NCI-H2081 treated with DMSO at 0.1 percent for 48 hours (cell line): ENCODE results near the gene IFITM5.
"Not testable (repeated sequence)": the region's sequence is repeated elsewhere in the genome, so short reads cannot be mapped to it uniquely, and the experiment has no call there.

Experiments
- DNase-seq: peaks from one replicate; lab custom pipeline; 2025; lab: John Stamatoyannopoulos, UW

IFITM5 gene

GRCh38 chr11:299081-299891 lies at the start of gene IFITM5:
IFITM5 (minus strand) TSS chr11:299526; CDS start chr11:299490, 36 bp downstream.
- DNase-seq, result no peak

DNA sequence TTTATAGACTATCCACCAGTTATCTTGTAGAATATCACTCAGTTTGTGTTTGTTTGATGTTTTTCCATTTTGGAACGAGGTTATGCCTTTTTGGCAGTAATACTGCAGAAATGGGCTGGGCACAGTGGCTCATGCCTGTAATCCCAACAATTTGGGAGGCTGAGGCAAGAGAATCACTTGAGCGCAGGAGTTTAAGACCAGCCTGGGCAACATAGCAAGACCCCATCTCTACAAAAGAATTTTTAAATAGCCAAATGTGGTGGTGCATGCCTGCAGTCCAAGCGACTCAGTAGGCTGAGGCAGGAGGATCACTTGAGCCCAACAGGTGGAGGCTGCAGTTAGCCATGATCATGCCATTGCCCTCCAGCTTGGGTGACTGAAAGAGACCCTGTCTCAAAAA lies 47.2 kb upstream of the IFITM5 start:
- no peak for DNase-seq

DNA sequence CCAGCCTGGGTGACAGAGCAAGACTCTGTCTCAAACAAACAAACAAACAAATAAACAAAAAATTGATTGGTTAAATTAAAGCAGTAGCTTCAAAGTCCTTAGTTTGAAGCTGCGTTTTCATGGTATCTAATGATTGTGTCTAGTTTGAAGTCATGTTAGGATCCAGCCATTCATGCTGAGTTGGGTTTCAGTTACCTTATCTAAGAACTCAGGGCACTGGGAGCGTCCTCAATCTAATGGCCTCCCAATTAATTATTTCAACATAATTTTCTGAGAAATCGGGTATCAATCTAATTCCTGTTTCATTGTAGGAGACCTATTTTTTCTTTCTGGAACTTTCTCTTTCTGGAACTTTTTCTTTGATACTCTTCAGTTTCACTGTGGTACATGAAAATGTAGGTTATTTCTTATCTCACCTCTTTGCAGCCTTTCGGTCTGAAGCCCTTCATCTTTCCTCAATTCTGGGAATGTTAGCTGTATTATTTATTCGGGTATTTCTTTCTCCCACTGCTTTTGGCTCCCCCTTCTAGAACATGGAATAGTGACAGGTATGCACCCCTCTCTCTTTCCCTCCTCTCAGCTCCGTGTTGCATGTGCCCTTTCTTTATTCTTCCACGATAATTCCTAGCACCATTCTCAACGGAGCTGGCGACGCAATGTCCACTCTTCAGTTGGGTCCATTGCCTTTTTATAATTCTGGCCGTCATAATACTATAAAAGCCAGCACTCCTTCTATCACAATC lies 45.7 kb upstream of the IFITM5 start:
- DNase-seq, result no peak

DNA sequence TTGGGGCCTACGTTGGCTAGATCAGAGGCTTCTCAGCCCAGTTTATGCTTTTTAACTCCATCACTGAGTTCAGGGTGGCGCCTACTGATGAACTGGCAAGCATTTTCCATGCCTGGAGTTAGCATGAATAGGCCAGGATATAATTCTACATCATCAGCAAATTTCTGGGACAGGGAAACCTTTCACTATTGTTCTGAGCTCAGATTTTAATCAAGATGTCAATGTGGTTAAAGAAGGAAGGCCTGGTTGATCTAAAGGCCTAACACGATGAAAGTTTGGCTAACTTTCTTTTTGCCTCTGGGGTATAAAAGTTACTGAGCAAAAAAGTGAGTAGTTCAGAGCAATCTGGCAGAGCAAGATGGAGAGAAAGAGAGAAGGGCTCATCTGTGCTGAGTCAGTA lies 43.0 kb upstream of the IFITM5 start:
- no peak for DNase-seq

DNA sequence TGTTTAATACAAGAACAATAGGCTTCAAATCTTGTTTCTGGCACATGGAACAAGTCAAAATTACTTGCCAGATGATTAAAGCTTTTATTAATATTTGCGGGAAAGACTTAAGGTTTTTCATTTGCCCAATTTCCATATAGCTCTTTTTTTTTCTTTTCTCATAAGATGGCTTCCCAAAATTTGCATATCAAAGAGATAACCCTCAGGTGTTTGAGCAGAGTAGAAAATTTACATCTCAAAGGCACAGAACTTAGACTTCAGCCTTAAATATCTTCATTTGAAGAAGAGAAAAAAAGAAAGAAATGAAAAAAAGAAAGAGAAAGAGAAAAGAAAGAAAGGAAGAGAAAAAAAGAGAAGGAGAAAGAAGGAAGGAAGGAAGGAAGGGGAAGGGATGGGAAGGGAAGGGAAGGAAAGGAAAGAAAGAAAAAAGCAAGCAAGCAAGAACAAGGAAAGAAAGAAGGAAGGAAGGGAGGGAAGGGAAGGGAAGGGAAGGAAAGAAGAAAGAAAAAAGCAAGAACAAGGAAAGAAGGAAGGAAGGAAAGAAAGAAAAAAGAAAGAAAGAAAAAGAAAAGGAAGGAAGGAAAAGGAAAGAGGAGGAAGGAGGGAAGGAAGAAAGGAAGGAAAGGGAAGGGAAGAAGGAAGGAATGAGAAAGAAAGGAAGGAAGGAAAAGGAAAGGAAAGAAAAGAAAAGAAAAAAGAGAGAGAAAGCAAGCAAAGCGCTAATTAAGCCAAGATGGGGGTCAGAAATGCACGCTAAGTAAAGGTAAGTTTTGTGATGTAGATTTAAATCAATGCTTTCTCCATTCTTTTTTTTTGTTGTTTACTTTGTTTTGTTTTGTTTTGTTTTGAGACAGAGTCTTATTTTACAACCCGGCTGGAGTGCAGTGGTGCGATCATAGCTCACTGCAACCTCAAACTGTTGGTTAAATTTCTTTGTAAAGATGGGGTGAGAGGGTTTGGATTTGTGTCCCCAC lies 41.5 kb upstream of the IFITM5 start:
- DNase-seq, result no peak

DNA sequence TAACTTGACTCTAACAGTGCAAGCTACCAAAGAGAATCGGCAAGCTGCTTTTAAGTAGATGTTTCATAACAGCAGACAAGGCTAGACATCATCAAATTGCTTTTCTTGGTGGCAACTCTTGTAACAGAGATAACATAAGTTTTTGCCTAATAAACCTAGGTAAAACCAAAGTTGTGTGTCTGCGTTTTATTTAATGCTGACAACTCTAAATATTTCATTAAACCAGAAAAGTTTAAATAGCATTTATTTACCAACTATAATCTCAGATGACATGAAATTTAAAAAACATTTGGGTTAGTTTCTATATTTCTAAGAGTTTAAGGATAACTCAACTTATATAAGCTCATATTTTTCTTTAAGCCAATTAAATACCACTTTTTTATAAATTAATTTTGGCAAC lies 40.6 kb upstream of the IFITM5 start:
- DNase-seq, result no peak

DNA sequence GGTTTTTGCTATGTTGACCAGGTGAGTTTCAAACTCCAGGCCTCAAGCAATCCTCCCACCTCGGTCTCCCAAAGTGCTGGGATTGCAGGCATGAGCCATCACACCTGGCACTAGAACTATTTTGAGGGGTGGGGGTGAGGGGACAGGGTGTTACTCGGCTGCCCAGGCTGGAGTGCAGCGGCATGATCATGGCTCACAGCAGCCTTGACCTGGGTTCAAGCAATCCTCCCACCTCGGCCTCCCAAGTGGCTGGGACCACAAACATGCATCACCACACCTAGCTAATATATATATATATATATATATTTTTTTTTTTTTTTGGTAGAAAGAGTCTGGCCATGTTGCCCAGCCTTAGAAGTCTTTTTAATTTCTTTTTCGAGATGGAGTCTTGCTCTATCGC lies 38.4 kb upstream of the IFITM5 start:
- DNase-seq, result no peak

DNA sequence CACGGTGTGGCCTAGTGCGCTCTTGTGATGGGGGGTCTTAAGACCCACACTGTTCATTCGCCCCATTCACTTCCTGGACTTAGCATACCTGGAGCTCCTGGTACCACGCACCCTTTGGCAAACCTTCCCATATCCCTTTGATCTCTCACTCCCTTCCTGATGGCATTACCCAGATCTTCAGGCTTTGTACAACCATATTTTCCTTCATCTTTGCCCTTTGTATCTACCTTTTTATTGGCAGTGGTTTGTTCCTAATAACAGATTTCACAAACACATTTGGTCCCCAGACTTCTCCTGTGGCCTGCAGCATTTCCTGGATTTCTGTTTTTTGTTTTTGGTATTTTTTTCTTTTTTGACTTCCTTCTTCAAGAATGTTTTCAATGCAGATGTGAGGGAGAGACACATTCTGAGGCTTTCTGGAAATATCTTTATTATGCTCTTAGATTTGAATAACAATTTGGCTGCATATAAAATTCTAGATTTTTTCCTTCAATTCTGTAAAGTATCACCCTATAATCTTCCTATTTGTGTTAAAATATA lies 37.4 kb upstream of the IFITM5 start:
- no peak for DNase-seq

GRCh38 chr11:335779-336658 lies 36.7 kb upstream of the IFITM5 start:
- DNase-seq, result no peak

DNA sequence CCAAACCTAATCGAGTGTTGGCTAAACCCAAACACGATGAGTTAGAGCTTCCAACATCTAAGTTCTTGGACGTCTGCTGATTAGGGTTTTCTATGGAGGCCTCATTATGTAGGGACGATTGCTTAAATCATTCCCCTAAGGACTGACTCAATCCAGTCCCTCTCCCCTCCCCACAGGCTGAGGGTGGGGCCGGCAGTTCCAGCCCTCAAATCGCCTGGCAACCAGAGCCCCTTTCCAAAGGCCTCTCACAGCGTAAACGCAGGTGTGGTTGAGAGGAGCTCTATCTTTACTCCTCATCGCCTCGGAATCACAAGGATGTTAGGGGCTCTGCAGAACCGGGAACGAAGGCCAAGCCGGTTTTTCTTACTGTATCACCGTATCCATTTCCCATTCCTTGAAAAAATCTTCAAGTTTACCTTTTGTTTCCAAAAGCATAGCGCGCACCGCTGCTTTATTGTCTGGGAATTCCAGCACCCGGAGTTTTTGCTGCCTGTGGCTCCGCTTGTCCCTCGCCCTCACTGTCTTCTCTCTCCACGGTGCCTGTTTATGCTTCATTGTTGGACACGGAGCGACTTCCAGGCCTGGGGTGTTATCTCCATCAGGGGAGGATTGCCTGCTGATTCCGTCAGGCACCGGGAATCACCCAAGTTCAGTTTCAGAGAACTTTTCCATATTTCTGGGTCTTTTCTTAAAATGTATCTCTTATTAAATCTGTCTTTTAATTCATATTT lies 35.1 kb upstream of the IFITM5 start:
- no peak for DNase-seq

DNA sequence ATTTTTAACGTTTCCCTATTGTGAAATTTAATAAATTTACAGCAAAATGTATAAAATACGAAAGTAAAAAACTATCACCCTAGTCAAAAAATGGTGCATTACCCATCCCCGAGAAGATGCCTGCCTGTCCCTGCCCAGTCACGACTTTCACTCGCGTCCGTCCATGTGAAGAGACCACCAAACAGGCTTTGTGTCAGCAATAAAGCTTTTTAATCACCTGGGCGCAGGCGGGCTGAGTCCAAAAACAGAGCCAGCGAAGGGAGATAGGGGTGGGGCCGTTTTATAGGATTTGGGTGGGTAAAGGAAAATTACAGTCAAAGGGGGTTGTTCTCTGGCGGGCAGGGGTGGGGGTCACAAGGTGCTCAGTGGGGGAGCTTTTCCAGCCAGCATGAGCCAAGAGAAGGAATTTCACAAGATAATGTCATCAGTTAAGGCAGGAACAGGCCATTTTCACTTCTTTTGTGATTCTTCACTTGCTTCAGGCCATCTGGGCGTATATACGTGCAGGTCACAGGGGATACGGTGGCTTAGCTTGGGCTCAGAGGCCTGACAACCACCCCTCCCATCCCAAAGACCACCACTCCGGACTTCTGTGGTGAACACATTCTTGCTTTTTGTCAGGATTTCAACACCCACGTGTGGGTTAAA lies 34.4 kb upstream of the IFITM5 start:
- not testable (repeated sequence) for DNase-seq

DNA sequence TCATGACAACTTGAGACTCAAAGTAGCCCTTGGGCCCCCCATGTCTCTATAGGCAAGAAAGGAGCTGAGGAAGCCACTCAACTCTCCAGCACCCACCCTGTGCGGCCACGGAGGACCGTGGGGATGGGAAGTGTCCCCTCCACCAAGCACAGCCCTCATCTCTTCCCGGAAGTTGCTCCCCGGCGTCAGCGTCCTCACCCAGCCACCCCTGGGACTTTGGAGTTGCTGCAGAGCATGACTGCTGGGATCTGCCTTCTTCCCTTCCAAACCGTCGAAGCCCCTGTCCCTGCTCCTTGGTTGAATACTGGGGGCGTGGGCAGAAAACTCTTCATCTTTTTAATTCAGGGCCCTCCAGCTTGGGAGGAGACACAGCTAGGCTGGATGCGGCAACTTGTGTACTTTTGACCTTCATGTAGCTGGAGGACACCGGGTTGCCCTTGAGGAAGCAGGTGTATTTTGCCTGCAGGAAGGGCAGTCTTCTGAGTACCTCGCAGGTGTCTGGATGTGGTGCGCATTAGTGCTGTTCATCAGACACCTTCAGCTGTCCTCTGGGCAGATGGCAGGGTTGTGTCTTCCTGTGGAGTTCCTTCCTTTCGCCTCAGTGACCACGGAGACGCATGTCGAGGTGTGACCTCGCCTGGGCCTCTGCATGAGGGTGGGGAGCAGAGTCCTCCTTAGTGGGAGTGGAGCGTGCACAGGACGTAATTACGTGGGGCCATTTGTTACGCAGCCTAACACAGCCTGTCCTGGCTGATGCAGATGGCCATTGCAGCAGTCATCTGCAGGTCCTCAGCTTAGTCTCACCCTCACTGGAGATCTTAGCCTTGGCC lies 33.5 kb upstream of the IFITM5 start:
- no peak for DNase-seq

- no peak for DNase-seq
Measured at GRCh38 chr11:331358-332060, 32.2 kb upstream of the IFITM5 start.

- DNase-seq, result no peak
Measured at GRCh38 chr11:330694-331357, 31.5 kb upstream of the IFITM5 start.

GRCh38 chr11:330307-330693 lies 31.0 kb upstream of the IFITM5 start:
- DNase-seq, result no peak

DNA sequence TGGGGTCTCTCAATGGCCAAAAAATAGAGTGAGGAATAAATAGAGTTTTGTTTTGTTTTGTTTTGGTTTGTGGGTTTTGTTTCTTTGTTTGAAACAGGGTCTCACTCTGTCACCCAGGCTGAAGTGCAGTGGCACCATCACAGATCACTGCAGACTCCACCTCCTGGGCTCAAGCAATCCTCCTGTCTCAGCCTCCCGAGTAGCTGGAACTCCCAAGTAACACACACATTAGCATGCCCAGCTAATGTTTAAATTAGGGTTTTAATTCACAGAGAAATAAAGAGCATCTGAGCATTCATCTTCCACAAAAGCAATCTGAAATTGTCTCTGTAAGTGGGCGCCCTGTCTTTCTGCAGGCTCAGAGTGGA lies 30.5 kb upstream of the IFITM5 start:
- no peak for DNase-seq

DNA sequence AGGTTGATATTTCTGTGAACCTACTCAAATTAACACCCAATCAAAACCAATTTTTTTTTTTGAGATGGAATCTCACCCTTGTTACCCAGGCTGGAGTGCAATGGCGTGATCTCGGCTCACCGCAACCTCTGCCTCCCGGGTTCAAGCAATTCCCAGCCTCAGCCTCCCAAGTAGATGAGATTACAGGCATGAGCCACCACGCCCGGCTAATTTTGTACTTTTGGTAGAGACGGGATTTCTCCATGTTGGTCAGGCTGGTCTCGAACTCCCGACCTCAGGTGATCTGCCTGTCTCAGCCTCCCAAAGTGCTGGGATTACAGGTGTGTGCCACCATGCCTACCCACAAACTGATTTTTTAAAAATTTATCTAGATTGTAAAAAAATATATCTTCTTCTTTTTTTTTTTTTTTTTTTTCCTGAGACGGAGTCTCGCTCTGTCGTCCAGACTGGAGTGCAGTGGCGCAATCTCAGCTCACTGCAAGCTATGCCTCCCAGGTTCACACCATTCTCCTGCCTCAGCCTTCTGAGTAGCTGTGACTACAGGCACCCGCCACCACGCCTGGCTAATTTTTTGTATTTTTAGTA lies 29.3 kb upstream of the IFITM5 start:
- not testable (repeated sequence) for DNase-seq
